GM19240 (cell line): Measurements from ENCODE around the gene SMARCC2.
A peak's percentile ranks its signal among the peaks of the same experiment; 100 is the strongest.

Experiments
- DNase-seq: peaks from one replicate; pipeline ENCODE4 v3.0.0; 2011; ENCODE audit warnings: low spot score; ENCODE audit not compliant: insufficient read length

SMARCC2 gene

DNA sequence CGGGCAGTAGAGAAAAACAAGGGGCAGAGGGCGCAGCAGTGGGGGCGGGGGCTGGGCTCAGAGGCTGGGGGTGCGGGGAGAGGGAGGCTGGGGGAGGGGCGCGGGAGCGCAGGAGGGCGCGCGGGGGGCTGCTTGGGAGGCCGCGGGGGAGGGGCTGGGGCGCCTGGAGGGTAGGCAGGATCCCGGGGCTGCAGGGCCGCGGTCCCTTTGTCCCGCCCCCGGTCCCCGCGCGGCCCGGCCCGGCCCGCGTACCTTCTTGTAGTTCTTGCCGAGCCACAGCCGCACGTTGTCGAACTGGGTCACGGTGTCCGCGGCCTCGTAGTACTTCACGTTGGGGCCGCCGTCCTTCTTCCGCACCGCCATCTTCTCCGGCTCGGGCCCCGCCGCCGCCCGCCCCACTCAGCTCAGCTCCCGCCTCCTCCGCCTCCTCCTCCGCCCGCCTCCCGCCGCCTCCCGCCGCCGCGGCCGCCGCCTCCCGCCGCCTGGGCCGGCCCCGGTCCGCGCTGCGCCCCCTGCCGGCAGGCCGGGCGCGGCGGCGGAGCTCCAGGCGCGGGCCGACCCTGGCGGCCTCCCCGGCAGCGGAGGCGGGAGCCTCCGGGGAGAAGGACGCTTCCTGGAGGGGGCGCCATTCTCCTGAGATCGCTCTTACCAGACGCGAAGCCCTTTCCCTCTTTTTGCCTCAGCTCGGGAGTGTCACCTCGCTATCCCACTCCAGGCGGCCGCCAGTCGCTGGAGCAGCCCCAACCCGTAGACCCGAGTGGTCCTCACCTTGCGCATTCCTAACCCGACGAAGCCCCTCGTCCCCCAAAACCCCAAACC lies at the start of gene SMARCC2:
Gene SMARCC2, minus strand, starts transcription at position 385 of the 819 bp plus-strand sequence. Its CDS starts 22 bp downstream, at position 363.
- peak; percentile 82 for DNase-seq

DNA sequence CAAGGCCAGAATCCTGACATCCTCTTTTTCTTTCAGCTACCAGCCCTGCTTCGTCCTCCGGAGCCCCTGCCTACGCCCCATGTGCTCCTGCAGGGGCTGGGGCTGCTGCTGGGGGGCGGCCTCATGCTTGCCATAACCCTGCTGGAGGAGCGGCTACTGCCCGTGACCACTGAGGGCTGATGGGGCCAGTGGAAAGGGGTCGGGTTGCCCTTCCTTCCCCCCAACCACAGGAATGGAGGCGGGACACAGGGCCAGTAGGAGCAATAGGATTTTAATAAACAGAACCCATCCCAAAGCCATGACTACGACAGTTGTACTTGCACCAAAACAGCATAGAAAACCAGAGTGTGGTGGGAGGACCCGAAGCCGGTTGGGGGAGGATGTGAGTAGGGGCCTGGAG lies 48.3 kb upstream of the SMARCC2 start:
- DNase-seq: no peak

DNA sequence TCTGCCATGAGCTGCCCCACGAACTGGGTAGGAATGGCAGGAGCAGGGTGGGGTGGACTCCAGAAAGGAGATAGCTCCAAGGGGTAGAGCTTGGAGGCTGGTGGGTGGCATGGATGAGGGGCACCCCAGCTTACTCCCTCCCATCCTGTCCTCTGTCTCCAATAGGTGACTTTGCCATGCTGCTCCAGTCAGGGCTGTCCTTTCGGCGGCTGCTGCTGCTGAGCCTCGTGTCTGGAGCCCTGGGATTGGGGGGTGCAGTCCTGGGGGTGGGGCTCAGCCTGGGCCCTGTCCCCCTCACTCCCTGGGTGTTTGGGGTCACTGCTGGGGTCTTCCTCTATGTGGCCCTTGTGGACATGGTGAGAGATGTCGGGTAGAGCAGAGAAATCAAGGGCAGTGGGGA lies 47.7 kb upstream of the SMARCC2 start:
- no peak for DNase-seq

DNA sequence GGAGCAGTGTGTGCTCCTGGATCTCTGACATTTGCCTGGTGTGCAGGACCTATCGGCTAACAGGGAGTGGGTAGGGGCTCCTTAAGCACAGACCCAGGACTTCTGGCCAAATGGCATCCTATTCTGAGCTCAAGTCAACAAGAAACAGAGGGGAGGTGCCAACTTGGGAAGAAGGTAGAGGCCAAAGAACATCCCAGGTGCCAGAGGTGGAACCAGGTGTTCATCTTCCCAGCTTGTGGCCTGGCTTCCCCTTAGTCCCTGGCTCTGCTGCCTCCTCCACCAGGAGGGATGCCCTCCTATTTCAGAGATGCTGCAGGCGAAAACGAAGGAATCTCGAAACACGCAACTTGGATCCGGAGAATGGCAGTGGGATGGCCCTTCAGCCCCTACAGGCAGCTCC lies 46.8 kb upstream of the SMARCC2 start:
- no peak for DNase-seq

DNA sequence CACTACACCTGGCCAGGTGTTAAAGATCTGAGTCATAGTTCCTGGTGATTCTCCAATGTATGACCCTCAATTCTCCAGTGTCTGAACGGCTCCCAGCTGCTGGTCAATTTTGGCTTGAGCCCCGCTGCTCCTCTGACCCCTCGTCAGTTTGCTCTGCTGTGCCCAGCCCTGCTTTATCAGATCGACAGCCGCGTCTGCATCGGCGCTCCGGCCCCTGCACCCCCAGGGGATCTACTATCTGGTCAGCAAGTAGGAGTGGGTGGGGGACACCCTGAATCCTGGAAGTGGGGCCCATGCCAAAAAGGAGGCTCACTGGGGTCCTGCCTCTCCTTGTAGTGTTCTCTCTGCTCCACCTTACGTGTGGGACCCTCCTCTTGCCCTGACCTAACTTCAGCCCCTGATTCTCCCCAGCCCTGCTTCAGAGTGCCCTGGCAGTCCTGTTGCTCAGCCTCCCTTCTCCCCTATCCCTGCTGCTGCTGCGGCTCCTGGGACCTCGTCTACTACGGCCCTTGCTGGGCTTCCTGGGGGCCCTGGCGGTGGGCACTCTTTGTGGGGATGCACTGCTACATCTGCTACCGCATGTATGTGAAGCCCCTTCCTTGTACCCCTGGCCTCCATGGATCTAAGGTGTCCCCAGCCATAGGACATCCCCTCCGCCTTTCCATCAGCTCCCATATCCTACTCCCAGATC lies 45.6 kb upstream of the SMARCC2 start:
- no peak for DNase-seq

DNA sequence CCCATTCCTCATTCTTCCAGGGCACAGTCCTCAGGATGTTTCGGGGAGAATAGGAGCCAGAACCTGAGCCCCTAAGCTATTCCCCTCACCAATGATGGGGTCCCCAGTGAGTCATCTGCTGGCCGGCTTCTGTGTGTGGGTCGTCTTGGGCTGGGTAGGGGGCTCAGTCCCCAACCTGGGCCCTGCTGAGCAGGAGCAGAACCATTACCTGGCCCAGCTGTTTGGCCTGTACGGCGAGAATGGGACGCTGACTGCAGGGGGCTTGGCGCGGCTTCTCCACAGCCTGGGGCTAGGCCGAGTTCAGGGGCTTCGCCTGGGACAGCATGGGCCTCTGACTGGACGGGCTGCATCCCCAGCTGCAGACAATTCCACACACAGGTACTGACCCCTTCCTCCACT lies 41.9 kb upstream of the SMARCC2 start:
- no peak for DNase-seq

DNA sequence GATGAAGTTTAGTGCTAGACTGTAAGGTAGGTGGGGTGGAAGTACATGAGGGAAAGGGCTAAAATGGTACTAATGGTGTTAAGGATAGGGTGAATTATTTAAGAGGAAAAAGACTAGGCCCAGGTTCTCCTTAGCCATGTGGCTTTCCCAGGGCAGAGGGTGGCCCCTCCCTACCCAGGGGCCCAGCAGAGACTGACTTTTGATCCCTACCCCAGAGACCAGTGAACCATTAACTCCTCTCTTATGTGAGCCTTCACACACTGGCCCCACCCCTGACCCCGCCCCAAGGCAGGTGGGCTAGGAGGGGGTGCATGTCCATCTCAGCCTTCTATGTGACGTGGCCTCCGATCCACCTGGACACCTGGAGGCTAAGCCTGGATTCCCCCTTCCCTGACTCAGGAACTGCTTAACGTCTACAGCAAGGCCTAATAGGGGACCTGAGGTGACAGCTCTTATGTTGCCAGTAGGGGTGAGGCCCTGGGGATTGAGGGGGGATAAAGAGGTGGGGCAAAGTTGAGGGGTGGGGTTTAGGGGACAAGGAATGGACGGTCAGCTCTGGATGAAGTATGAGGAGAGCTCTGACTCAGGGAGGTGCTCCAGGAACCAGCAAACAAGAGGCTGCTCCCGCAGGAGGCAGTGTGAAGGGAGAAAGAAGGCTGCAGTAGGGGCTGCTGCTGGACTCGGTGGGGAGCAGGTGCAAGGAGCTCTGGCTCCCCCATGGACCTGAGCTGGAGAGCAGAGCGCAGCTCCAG lies 41.3 kb upstream of the SMARCC2 start:
- no peak for DNase-seq

DNA sequence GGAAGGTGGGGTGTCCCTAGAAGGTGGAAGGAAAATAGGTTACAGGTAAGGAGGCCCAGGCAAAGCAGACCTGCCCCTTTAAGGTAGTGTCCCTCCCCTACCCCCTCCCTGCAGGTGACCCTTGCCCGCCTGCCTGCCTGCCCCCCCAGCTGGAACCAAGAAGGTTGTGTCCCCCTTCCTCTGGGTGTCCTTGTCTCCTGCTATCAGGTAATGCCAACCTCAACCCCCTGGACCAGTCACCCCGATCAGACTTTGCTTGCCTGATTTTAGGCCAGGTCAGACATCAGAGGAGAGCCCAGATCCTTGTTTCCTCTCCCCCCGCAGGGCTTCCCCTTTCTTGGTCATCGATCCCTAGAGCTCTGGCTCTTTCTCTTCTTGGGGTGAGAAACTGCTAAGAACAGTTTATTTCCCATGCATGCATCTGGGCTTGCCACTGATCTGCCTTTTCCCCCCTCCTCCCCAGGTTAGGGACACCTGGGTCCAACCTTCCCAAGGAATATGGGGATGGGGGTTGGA lies 40.7 kb upstream of the SMARCC2 start, which contains the start of gene SLC39A5:
Gene SLC39A5, plus strand, starts transcription at position 136 of the 516 bp plus-strand sequence. CDS start 1,224 bp downstream, outside the sequence.
- no peak for DNase-seq

DNA sequence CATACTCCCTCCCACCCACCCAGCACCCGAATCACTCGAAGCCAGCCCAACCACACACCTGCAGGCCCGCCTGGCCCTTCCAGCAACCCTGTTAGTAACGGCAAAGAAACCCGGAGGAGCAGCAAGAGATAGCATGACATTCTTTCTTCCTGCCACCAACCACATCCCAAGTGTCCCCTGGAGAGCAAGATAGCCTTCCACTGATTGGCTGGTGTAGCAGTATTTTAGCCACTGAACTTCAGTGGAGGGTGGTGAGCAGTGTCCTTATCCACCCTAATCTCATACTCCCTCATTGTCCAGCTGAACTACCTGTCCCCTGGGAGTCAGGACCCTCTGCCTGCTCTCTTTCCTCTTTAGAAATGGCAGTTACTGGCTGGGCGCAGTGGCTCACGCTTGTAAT lies 39.8 kb upstream of the SMARCC2 start:
- no peak for DNase-seq

DNA sequence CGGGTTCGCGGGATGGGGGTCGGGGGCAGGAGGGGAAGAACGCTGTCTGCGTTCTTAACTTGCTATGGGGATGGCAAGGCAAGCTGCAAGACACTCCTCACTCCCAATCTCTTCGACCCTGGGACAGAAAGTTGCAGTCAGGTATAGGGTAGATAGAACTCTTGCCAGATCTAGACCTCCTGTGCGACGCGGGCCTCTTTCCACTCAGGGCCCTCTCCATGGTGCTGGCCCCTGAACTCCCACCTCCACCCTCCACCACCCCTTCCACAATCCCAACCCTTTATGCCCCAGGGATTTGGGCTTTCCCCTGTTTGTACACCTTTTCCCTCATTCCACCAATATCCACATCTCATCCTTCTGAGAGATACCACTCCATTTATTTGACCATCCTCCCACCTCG lies 35.7 kb upstream of the SMARCC2 start:
- no peak for DNase-seq

DNA sequence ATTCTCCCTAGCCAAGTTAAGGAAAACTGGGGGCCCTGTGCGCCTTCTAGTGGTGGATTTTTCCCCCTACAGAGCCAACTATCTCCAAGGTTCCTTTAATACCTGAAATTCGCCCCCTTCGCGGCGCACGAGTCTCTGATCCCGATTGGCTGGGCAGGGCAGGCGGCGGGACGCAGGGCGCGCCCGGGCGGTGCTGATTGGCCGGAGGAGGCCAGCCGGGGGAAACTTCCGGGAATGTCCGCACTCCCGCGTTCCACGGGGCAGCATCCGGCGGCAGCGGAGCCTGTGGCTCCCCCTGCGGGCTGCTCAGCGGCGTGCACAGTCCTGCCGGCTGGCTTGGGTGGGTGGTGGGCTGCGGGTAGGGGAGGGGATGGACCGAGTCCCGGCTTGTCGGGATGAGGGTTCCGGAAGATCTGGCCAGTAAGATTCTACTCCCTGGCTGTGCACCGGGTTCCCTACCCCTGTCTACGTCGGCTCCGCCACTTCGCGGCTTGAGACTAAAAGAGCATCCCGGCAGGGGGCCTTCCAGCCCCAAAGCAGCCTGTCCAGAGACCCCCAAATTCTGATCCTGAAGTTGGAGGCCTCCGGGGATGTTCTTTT lies 34.9 kb upstream of the SMARCC2 start, which contains the start of gene NABP2:
Gene NABP2, plus strand, starts transcription at position 241 of the 600 bp plus-strand sequence. CDS start 515 bp downstream, outside the sequence.
- peak; percentile 98 for DNase-seq

DNA sequence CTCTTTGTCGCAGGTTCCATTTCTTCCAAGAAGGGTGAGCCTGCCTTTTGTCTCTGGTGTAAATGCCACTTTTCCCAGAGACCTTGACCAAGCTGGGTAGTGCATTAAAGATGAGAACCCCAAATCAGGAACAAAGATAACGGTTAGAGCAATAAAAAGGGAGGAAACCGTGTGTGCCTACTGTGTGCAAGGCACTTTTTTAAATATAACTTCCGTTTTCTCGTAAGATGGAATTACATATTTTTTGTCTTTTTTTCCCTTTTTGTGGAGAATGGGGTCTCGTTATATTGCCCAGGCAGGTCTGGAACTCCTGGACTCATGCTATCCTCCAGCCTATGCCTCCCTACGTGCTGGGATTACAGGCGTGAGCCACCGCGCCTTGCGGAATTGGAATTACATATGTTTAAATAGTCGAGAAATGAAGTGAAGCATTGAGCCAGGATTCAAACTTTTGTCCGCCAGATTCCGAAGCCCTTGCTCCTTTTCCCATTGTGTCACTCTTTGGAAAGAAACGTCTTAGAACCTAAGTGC lies 34.4 kb upstream of the SMARCC2 start:
- no peak for DNase-seq

DNA sequence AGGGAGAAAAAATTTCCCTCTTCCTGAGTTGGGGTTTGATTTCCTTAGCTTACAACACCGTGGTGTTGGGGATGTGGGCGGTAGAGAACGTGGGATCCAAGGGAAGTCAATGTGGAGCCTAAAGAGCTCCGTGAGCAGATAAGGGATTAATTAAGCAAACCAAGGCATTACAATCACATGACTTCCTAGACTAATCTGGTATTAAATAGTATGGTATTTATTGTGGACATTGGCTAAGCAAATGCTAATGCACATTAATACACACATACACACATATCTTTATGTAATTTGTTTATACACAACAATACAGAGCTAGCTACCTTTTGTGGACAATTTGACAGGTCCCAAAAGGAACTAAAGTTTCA lies 33.2 kb upstream of the SMARCC2 start:
- no peak for DNase-seq

DNA sequence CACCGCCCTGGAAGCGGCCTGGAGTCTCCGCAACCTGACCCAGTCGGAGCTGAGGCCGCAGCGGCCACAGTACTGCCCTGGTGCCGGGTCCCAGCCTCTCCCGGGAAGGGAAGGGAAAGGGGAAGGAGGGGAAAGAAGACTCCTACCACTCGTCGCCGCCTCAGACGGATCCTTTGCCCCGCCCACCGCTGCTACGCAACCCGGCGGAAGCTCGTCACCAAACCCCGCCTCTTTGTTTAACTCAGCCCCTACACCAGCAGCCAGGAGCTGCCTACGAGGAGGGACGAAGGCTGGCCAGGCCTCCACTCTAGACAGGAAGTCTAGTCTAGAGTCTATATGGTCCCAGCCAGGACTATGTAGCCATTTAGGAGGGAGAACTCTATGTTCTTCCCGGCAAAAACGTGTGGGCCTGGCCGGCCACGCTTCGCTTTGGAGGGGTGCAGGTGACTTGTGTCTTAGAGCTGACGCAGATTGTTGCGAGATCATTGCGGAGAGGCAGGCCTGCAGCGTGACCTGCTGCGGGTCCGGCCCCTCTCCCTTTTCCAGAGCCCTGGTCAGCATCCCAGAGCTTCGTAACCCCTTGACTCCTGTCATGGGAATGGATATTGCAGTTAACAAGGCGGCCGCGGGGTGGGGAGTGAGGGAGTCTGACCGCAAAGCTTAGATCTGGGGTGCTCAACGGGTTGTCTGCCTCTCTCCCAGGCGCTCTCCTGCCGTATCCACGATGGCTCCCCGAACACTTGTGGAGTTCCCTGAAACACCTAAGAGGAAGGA lies 32.7 kb upstream of the SMARCC2 start, which contains the start of gene RNF41:
Gene RNF41, minus strand, starts transcription at position 166 of the 774 bp plus-strand sequence. CDS start 7,875 bp downstream, outside the sequence.
- DNase-seq: peak; percentile 99

DNA sequence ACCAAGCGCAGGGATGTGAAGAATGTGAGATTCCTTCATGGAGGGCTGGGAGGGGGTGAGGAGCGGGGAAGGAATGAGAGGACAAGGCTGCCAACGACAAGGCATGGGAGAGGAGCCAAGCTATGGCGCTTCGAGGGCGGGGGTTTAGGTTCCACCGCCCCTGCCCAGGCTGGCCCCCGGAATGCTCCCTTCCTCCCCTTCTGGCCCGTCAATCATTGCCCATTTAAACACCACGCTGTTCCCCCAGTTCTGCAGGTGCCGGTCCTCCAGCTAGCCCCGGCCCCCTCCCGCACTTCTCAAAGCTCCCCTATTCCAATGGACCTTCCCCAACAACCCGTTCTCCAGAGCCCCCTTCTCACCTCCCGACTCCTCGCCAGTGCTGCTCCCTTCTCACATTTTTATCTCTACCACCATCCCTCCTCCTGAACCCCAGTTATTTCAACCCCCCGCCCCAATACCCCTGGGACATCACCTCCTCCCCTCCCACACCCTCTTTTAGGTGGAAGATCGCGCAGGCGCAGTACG lies 32.0 kb upstream of the SMARCC2 start:
- DNase-seq: peak; percentile 70

DNA sequence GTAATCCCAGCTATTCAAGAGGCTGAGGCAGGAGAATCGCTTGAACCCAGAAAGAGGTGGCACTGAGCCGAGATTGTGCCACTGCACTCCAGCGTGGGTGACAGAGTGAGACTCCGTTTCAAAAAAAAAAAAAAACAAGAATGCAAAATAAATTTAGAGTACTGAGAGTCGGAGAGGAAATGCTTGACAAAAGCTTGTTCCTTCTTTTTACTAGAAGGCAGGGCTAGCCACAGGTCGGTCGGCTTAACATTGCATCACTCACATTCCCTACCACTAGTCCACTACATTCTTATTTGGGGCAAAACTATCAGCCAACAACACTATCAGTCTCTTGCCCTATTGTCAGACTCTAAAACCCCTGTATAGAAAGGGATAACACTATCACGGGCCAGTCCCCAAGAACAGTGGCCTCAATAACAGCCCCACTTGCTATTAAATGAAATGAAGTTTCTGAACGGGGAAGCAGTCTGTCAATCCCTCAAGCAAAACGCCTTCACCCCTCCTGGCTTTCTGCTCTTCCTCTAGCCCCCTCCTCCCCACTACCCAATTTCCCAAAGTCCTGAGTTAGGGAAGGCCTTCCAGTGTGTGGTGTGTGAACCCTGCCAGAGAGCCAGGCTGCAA lies 31.4 kb upstream of the SMARCC2 start:
- no peak for DNase-seq

DNA sequence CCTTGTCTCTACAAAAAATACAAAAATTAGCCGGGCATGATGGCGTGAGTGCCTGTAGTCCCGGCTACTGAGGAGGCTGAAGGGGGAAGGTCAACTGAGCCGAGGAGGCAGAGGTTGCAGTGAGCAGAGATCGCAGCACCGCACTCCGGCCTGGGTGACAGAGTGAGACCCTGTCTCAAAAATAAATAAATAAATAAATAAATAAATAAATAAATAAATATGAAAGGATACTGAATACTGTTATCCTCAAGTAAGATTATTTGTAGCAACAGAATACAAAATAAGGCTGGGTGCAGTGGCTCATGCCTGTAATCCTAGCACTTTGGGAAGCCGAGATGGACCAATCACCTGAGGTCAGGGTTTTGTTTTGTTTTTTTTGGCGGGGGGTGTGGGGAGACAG lies 30.6 kb upstream of the SMARCC2 start:
- DNase-seq: no peak

DNA sequence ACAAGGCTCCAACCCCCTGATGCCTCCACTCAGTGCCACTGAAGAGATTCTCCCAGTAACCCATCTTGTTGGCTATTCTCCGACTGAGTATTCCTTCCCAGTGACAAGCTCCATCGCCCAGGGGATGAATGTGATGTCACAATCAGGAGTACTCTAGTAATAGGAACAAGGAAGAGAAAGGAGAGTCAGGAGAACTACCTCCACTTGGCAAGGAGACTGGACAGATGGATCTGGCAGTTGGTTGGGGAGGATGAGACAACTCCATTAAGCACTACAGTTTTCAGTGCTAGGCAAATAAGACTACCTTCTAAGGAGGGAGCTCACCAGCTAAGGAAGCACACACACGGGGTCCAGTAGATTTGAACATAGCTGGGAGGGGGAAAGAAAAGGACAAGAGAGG lies 27.2 kb upstream of the SMARCC2 start:
- no peak for DNase-seq

DNA sequence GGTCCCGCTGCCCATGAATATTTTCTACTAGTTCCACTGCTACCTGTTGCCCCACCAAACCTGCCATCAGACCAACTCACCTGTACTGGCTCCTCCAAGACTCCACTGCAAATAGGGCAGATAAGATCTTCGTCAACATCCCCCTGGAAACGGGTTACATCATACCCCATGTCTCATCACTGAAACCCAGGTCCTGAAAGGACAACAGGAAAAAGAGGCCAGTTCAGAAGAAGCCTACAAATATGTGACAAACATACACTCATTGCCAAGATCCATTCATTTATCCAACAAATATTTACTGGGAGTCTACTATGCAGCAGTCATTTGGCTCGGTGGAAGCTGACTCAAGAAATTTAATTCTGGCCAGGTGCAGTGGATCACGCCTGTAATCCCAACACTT lies 24.6 kb upstream of the SMARCC2 start:
- DNase-seq: no peak
